CD14-positive monocyte (primary cell): ENCODE measurements around the gene MILR1. TPM values are rescaled to one million over a fixed set of nuclear protein-coding genes. Genes with fewer than 3 reads are reported as not detected.

Source experiments
- DNase-seq, 3 donors: peaks; one replicate each; pipeline ENCODE4 v3.0.0-alpha.2; 2011 to 2022
- H2AFZ ChIP-seq: 2 replicates; pipeline ENCODE4 v1.6.0; 2012; ENCODE audit warnings: mild to moderate bottlenecking, low read depth, low read length, inconsistent platforms; ENCODE audit not compliant: insufficient read depth, poor library complexity, severe bottlenecking
- H3K27ac ChIP-seq, 2 donors: 1 replicate in 1 of 2; 2 replicates in 1 of 2; pipeline ENCODE4 v1.5.1; 2012 to 2013; ENCODE audit warnings: low read length in 2 of 2, control low read depth in 1 of 2, inconsistent platforms in 1 of 2, low read depth in 1 of 2, mild to moderate bottlenecking in 1 of 2
- H3K27me3 ChIP-seq, 2 donors: one replicate each; pipeline versions ENCODE4 v1.6.0 to v1.6.1; 2011 to 2013; ENCODE audit warnings: low read length in 2 of 2; ENCODE audit not compliant: control insufficient read depth in 2 of 2, insufficient read depth in 2 of 2
- H3K36me3 ChIP-seq, 2 donors: replicated peaks in 1 of 2; 1 replicate in 1 of 2; 2 replicates in 1 of 2; pipeline versions ENCODE4 v1.5.1 to v1.6.1; 2012 to 2013; ENCODE audit warnings: low read length in 2 of 2, control low read depth in 1 of 2, inconsistent platforms in 1 of 2, mild to moderate bottlenecking in 1 of 2; ENCODE audit not compliant: insufficient read depth in 2 of 2, control insufficient read depth in 1 of 2
- H3K4me1 ChIP-seq, 2 donors: 1 replicate in 1 of 2; 2 replicates in 1 of 2; pipeline versions ENCODE4 v1.5.1 to v1.6.1; 2012 to 2013; ENCODE audit warnings: low read length in 2 of 2, control low read depth in 1 of 2, inconsistent platforms in 1 of 2, mild to moderate bottlenecking in 1 of 2, moderate library complexity in 1 of 2; ENCODE audit not compliant: insufficient read depth in 2 of 2, control insufficient read depth in 1 of 2
- H3K4me2 ChIP-seq: replicated peaks from 2 replicates; pipeline ENCODE3; 2012; ENCODE audit warnings: low read length, moderate library complexity, mild to moderate bottlenecking; ENCODE audit not compliant: poor library complexity, severe bottlenecking; ENCODE audit errors: extremely low read depth
- H3K4me3 ChIP-seq, 3 experiments: fragments of 200-600 bp in 1 of 3; sonication (generic) in 1 of 3; replicated peaks in 1 of 3; 1 replicate in 2 of 3; 2 replicates in 1 of 3; pipeline ENCODE4 v1.5.1; 2011 to 2013; ENCODE audit warnings: low read length in 3 of 3, mild to moderate bottlenecking in 3 of 3, control low read depth in 2 of 3, low read depth in 2 of 3, inconsistent platforms in 1 of 3, moderate library complexity in 1 of 3
- H3K79me2 ChIP-seq: 2 replicates; pipeline ENCODE4 v1.6.0; 2012; ENCODE audit warnings: mild to moderate bottlenecking, control low read depth, inconsistent platforms, low read length, moderate library complexity; ENCODE audit not compliant: insufficient read depth
- H3K9ac ChIP-seq: 2 replicates; pipeline ENCODE4 v1.6.0; 2017; ENCODE audit warnings: low read length, mild to moderate bottlenecking; ENCODE audit not compliant: insufficient read depth, poor library complexity, severe bottlenecking
- H3K9me3 ChIP-seq, 2 donors: replicated peaks in 1 of 2; 1 replicate in 1 of 2; 2 replicates in 1 of 2; pipeline versions ENCODE4 v1.5.1 to v1.6.1; 2012 to 2013; ENCODE audit warnings: low read length in 2 of 2, control low read depth in 1 of 2; ENCODE audit not compliant: control insufficient read depth in 1 of 2, insufficient read depth in 1 of 2
- H4K20me1 ChIP-seq: 2 replicates; pipeline ENCODE4 v1.6.0; 2012; ENCODE audit warnings: mild to moderate bottlenecking, low read length, control low read depth, moderate library complexity; ENCODE audit not compliant: insufficient read depth
- H3K27ac Mint-ChIP-seq, 7 donors: one replicate each; pipeline ENCODE4 v1.8.0; 2020; ENCODE audit warnings: mild to moderate bottlenecking in 7 of 7, mixed read lengths in 7 of 7, moderate library complexity in 6 of 7, inconsistent platforms in 2 of 7
- H3K27me3 Mint-ChIP-seq, 3 donors: one replicate each; pipeline ENCODE4 v1.8.0; 2021 to 2022; ENCODE audit warnings: low read depth in 3 of 3, mild to moderate bottlenecking in 3 of 3, mixed read lengths in 3 of 3, moderate library complexity in 3 of 3, inconsistent platforms in 1 of 3
- H3K36me3 Mint-ChIP-seq, 2 donors: one replicate each; pipeline ENCODE4 v1.8.0; 2020; ENCODE audit warnings: mixed read lengths in 2 of 2, inconsistent platforms in 1 of 2, mild to moderate bottlenecking in 1 of 2
- H3K4me1 Mint-ChIP-seq: one replicate; pipeline ENCODE4 v1.8.0; 2020; ENCODE audit warnings: mild to moderate bottlenecking, mixed read lengths
- H3K4me3 Mint-ChIP-seq, 2 donors: one replicate each; pipeline ENCODE4 v1.8.0; 2020; ENCODE audit warnings: mild to moderate bottlenecking in 2 of 2, mixed read lengths in 2 of 2, moderate library complexity in 1 of 2
- H3K9me3 Mint-ChIP-seq, 7 donors: one replicate each; pipeline ENCODE4 v1.8.0; 2020 to 2022; ENCODE audit warnings: mixed read lengths in 7 of 7, mild to moderate bottlenecking in 6 of 7, moderate library complexity in 6 of 7, inconsistent platforms in 2 of 7
- WGBS: methylation state at CpG from one replicate; pipeline ENCODE4 v1.1.5; 2013; ENCODE audit warnings: missing lambda C conversion rate; ENCODE audit not compliant: insufficient coverage; 5-methylcytosine and 5-hydroxymethylcytosine counted together
- intact Hi-C, 2 donors: fragments of 100-400 bp; cut with micrococcal nuclease; formaldehyde crosslinking; loops; one replicate each; pipeline versions ENCODE4 v1.15.0 to v1.15.1; 2023
- polyA plus RNA-seq, 3 donors: library from polyadenylated mRNA; depleted of rRNA in 1 of 3; unstranded in 2 of 3; stranded (reverse) in 1 of 3; fragments of 300-500 nt in 2 of 3; fragments of >200 nt in 1 of 3; fragmentation: Illumina TruSeq in 2 of 3; gene quantifications; 1 replicate in 2 of 3; 2 replicates in 1 of 3; pipeline ENCODE4 v1.2.3, GENCODE V29; 2012 to 2021
- TF ChIP-seq, protein P1 (sequence below): fragments of 200-600 bp; IDR thresholded peaks from one replicate; pipeline ENCODE4 v1.8.0; 2022; ENCODE audit warnings: antibody characterized with exemption, mild to moderate bottlenecking

Gene MILR1
- polyA plus RNA-seq, 3 donors, result 72.0 to 95.2 (median 81.7) TPM

DNA sequence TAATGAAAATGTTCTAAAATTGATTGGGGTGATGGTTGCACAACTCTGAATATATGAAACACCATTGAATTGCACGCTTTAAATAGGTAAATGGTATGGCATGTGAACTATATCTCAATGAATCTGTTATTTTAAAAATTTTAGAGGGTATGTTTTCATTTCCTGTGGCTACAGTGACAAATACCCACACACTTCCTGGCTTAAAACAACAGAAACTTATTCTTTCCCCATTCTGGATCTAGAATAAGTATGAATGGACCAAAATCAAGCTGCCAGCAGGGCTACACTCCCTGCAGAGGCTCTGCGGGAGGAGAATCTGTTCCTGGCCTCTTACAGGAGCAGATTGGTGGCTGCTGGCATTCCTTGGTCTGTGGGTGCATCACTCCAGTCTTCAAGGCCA lies 47.0 kb upstream of the MILR1 start:
- DNase-seq, result peak in 1 of 3 donors; percentile 11
- Histone ChIP-seq H4K20me1 (peaks cover 92% of the 10 kb centered on the region), H3K4me1 (peaks cover 94 to 96% of the 10 kb centered on the region in 2 donors), H2AFZ (no peak overlapping the region), H3K4me2 (peak overlapping the region; percentile 42), H3K27me3 (no peaks in the 10 kb centered on the region), H3K9ac (no peak overlapping the region), H3K9me3 (no peaks in the 10 kb centered on the region), H3K79me2 (peaks cover 97% of the 10 kb centered on the region), H3K4me3 (peak overlapping the region in 1 of 3 experiments; percentile 35), H3K36me3 (peaks cover 3 to 8% of the 10 kb centered on the region in 2 donors), H3K27ac (peak overlapping the region; percentile 92 to 98)
- Mint-ChIP-seq H3K4me3 (peak overlapping the region in 1 of 2 donors; percentile 51), H3K9me3 (no peaks in the 10 kb centered on the region), H3K4me1 (peaks cover 92% of the 10 kb centered on the region), H3K27me3 (no peaks in the 10 kb centered on the region), H3K36me3 (peaks cover 31 to 58% of the 10 kb centered on the region in 2 donors), H3K27ac (peak overlapping the region; percentile 48 to 97 (median 89))
- intact Hi-C loops, result no loop called here
- WGBS, result 0% methylated on average over 1 of the region's 2 CpGs
- TF ChIP-seq, protein P1, sequence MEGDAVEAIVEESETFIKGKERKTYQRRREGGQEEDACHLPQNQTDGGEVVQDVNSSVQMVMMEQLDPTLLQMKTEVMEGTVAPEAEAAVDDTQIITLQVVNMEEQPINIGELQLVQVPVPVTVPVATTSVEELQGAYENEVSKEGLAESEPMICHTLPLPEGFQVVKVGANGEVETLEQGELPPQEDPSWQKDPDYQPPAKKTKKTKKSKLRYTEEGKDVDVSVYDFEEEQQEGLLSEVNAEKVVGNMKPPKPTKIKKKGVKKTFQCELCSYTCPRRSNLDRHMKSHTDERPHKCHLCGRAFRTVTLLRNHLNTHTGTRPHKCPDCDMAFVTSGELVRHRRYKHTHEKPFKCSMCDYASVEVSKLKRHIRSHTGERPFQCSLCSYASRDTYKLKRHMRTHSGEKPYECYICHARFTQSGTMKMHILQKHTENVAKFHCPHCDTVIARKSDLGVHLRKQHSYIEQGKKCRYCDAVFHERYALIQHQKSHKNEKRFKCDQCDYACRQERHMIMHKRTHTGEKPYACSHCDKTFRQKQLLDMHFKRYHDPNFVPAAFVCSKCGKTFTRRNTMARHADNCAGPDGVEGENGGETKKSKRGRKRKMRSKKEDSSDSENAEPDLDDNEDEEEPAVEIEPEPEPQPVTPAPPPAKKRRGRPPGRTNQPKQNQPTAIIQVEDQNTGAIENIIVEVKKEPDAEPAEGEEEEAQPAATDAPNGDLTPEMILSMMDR, result no peak

DNA sequence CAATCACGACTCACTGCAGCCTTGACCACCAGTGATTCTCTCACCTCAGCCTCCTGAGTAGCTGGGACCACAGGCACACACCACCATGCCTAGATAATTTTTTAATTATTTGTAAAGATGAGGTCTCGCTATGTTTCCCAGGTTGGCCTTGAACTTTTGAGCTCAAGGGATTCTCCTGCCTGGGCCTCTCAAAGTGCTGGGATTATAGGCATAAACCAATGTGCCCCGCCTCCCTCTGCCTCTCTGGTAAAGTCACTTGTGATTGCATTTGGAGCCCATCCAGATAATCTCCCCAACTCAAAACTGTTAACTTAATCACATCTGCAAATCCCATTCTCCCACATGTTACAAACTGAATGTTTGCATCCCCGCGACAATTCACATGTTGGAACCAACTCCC lies 46.4 kb upstream of the MILR1 start:
- Histone ChIP-seq H4K20me1 (peaks cover 96% of the 10 kb centered on the region), H3K27ac (peak overlapping the region; percentile 92 to 98), H3K27me3 (no peaks in the 10 kb centered on the region), H3K4me3 (peak overlapping the region in 1 of 3 experiments; percentile 35), H3K4me2 (peak overlapping the region; percentile 42), H3K4me1 (peaks cover 99 to 100% of the 10 kb centered on the region in 2 donors), H3K36me3 (peaks cover 3 to 7% of the 10 kb centered on the region in 2 donors), H3K9me3 (no peaks in the 10 kb centered on the region), H2AFZ (no peak overlapping the region), H3K9ac (no peak overlapping the region), H3K79me2 (peaks cover 99% of the 10 kb centered on the region)
- TF ChIP-seq, protein P1, result no peak
- no peak for DNase-seq
- Mint-ChIP-seq H3K27me3 (no peaks in the 10 kb centered on the region), H3K4me3 (no peak overlapping the region), H3K27ac (peak overlapping the region; percentile 86 to 97 (median 95)), H3K36me3 (peaks cover 31 to 60% of the 10 kb centered on the region in 2 donors), H3K9me3 (no peaks in the 10 kb centered on the region), H3K4me1 (peaks cover 95% of the 10 kb centered on the region)
- WGBS, result no CpG with 5 or more reads among the region's 5 CpGs
- intact Hi-C loops, result no loop called here
